ENCODE data around the gene GPR37. TPM values are rescaled to one million over a fixed set of nuclear protein-coding genes. Genes with fewer than 3 reads are reported as not detected.

Gene GPR37
- total RNA-seq, 1 experiment from 2014 or later = 1.8 TPM

- H3K27ac ChIP-seq = no peak overlapping the region
- no peaks in the 10 kb centered on the region for H3K36me3 ChIP-seq (ENCODE audit: low read depth)
- POLR2A ChIA-PET (ENCODE audit: unreplicated experiment) = no interaction called here
- H2AFZ ChIP-seq = no peak overlapping the region
- DNase-seq = no peak
- no peaks in the 10 kb centered on the region for H3K9me2 ChIP-seq (ENCODE audit: insufficient read depth)
- H3K9me3 ChIP-seq (ENCODE audit: insufficient read depth, low read depth) = no peaks in the 10 kb centered on the region
- H3K4me2 ChIP-seq = no peak overlapping the region
- H3K4me1 ChIP-seq (replicated peaks; ENCODE audit: insufficient read depth) = no peaks in the 10 kb centered on the region
- H3K27me3 ChIP-seq (ENCODE audit: insufficient read depth, low read depth) = no peaks in the 10 kb centered on the region
- CTCF ChIA-PET = no interaction called here
- TF ChIP-seq EZH2 (IDR thresholded peaks at IDR 0.05; ENCODE audit: low read depth) = no peak
- TF ChIP-seq, protein P1, sequence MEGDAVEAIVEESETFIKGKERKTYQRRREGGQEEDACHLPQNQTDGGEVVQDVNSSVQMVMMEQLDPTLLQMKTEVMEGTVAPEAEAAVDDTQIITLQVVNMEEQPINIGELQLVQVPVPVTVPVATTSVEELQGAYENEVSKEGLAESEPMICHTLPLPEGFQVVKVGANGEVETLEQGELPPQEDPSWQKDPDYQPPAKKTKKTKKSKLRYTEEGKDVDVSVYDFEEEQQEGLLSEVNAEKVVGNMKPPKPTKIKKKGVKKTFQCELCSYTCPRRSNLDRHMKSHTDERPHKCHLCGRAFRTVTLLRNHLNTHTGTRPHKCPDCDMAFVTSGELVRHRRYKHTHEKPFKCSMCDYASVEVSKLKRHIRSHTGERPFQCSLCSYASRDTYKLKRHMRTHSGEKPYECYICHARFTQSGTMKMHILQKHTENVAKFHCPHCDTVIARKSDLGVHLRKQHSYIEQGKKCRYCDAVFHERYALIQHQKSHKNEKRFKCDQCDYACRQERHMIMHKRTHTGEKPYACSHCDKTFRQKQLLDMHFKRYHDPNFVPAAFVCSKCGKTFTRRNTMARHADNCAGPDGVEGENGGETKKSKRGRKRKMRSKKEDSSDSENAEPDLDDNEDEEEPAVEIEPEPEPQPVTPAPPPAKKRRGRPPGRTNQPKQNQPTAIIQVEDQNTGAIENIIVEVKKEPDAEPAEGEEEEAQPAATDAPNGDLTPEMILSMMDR (conservative IDR thresholded peaks at IDR 0.05) = no peak
- no peaks in the 10 kb centered on the region for H3K79me2 ChIP-seq (ENCODE audit: low read depth)
- no peak overlapping the region for H3K4me3 ChIP-seq
- no peaks in the 10 kb centered on the region for H4K20me1 ChIP-seq (ENCODE audit: insufficient read depth)
- intact Hi-C loops (cut with micrococcal nuclease; ENCODE audit: unreplicated experiment) = loop anchor here (10.0 kb wide), 1 partner anchor 1147 kb away; no protein-coding TSS in a partner anchor
- H3F3A ChIP-seq (ENCODE audit: insufficient read depth, low read depth) = no peaks in the 10 kb centered on the region
- BruUV-seq (replicated peaks) = no TSS peak
Observed at GRCh38 chr7:124781907-124782734, 16.5 kb upstream of the GPR37 start.

DNA sequence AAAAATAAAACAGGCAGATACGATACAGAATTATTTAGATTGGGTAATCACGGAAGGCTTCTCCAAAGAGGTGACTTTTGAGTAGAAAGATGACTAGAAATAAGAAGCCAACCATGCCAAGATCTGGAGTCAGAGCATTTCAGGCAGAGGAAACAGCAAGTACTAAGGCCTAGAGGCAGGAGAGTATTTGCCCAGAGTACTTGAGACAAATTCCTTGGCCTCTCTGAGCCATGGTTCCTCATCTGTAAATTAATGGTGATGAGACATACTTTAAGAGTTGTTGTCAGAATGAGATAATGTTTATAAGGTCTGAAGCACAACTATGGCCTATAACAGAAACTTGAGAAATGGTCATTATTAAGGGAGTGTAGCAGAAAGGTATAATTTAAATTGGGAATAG lies 15.8 kb upstream of the GPR37 start:
- CTCF ChIA-PET = no interaction called here

GRCh38 chr7:124780608-124781007 lies 15.0 kb upstream of the GPR37 start:
- no peaks in the 10 kb centered on the region for H3K27me3 ChIP-seq (ENCODE audit: insufficient read depth, low read depth)

More for the DNA sequence above, 15.8 kb upstream of the GPR37 start:
- no peak overlapping the region for H3K4me2 ChIP-seq
- no peaks in the 10 kb centered on the region for H3F3A ChIP-seq (ENCODE audit: insufficient read depth, low read depth)
- intact Hi-C loops (cut with micrococcal nuclease; ENCODE audit: unreplicated experiment) = loop anchor here (10.0 kb wide), 1 partner anchor 1147 kb away; no protein-coding TSS in a partner anchor
- H3K36me3 ChIP-seq (ENCODE audit: low read depth) = no peaks in the 10 kb centered on the region
- no peak overlapping the region for H3K4me3 ChIP-seq
- no peaks in the 10 kb centered on the region for H3K4me1 ChIP-seq (replicated peaks; ENCODE audit: insufficient read depth)
- H3K27ac ChIP-seq = no peak overlapping the region
- POLR2A ChIA-PET (ENCODE audit: unreplicated experiment) = no interaction called here
- H4K20me1 ChIP-seq (ENCODE audit: insufficient read depth) = no peaks in the 10 kb centered on the region
- BruUV-seq (replicated peaks) = no TSS peak
- no peaks in the 10 kb centered on the region for H3K79me2 ChIP-seq (ENCODE audit: low read depth)
- no peaks in the 10 kb centered on the region for H3K9me2 ChIP-seq (ENCODE audit: insufficient read depth)
- H2AFZ ChIP-seq = no peak overlapping the region
- TF ChIP-seq EZH2 (IDR thresholded peaks at IDR 0.05; ENCODE audit: low read depth) = no peak
- TF ChIP-seq, protein P1 (conservative IDR thresholded peaks at IDR 0.05) = no peak
- H3K27me3 ChIP-seq (ENCODE audit: insufficient read depth, low read depth) = no peaks in the 10 kb centered on the region
- DNase-seq = no peak
- H3K9me3 ChIP-seq (ENCODE audit: insufficient read depth, low read depth) = no peaks in the 10 kb centered on the region

More at GRCh38 chr7:124780608-124781007, 15.0 kb upstream of the GPR37 start:
- no peak overlapping the region for H3K27ac ChIP-seq
- H3K79me2 ChIP-seq (ENCODE audit: low read depth) = no peaks in the 10 kb centered on the region
- BruUV-seq (replicated peaks) = no TSS peak
- H2AFZ ChIP-seq = no peak overlapping the region
- ChIA-PET POLR2A (ENCODE audit: unreplicated experiment) (no interaction called here), CTCF (no interaction called here)
- DNase-seq = no peak
- no peak overlapping the region for H3K4me3 ChIP-seq
- no peaks in the 10 kb centered on the region for H3K36me3 ChIP-seq (ENCODE audit: low read depth)
- H3F3A ChIP-seq (ENCODE audit: insufficient read depth, low read depth) = no peaks in the 10 kb centered on the region
- no peaks in the 10 kb centered on the region for H4K20me1 ChIP-seq (ENCODE audit: insufficient read depth)
- no peak overlapping the region for H3K4me2 ChIP-seq
- no peaks in the 10 kb centered on the region for H3K4me1 ChIP-seq (replicated peaks; ENCODE audit: insufficient read depth)
- H3K9me2 ChIP-seq (ENCODE audit: insufficient read depth) = no peaks in the 10 kb centered on the region
- H3K9me3 ChIP-seq (ENCODE audit: insufficient read depth, low read depth) = no peaks in the 10 kb centered on the region
- TF ChIP-seq, protein P1 (conservative IDR thresholded peaks at IDR 0.05) = no peak
- TF ChIP-seq EZH2 (IDR thresholded peaks at IDR 0.05; ENCODE audit: low read depth) = no peak
- intact Hi-C loops (cut with micrococcal nuclease; ENCODE audit: unreplicated experiment) = loop anchor here (10.0 kb wide), 1 partner anchor 1146 kb away; no protein-coding TSS in a partner anchor

Data from PC-9 (cell line).